ENCODE results near the gene PRDM15.

The PRDM15 gene

DNA sequence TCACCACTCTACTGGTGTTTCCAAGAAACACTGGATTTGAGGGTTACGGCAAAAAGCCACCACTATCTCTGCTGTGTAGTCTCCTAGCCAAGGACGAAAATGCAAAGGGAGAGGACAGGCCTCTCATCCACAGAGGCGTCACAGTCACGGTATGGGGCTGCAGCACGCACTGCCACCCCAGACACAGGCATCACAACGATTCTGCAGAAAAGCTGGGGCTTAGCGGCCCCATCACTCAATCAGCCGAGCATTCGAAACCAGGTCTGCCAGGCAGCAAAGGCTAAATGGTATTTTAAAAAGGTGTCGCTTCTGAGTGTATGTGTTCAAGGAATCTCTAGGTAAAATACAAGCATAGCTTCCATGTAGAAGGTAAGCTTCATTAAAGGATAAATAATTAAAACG lies 113.7 kb downstream of the PRDM15 start:
- DNase-seq: no peak

DNA sequence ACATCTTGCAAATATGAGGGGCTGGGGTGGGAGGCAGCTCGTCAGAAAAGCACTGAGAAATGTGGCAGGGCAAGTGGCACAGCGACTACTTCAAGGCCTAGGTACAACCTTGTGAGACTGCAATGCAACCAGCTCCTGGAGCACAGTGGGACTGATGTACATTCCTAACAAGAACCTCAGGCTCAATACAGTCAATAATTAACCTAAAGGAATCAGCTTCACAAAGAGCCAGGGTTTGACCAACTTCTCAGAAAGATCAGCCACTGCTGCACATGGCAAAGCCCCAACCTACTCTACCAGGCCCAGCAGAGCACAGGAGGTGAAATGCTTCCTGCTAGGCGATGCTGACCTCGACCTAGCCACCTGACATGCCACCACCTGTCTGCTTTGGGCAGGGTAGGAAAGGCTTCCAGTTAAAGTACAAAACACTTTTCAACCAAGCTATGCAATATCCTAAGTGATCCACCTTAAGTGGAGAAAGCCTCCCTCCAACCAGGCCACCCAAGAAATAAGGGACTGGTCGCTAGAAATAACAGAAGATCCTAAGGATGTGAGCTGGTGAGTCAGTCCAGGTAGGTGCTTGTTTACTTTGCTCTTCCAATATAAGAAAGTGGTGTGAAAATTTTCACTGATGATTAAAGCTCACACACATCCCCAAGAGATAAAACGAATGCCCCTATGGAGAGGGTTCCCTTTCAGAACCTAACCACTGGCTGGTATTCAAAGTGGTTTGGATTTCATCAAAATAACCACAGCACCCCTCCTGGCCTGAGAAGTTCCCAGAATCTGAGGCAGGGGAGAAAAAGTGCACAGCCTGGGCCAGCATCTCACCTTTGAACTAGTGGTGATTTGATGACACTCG lies 114.4 kb downstream of the PRDM15 start:
- no peak for DNase-seq

DNA sequence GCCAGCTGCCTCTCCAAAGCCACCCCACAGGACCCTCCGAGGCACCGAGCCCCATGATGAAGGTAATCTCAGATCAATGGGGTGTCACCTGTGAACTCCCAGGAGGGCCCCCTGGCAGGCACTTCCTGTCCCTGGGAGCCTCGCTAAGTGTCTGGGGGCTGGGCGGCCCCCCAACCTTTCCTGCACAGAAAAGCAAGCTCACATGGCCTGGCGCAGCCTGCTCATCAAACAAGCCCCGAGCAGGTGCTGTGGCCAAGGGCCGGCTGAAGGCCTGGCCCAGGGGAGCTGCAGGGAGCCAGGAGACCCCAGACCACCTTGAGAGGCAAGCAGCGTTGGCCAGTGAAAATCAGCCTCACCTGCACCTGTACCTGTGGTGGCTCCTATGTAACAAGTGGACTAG lies 115.1 kb downstream of the PRDM15 start:
- no peak for DNase-seq

DNA sequence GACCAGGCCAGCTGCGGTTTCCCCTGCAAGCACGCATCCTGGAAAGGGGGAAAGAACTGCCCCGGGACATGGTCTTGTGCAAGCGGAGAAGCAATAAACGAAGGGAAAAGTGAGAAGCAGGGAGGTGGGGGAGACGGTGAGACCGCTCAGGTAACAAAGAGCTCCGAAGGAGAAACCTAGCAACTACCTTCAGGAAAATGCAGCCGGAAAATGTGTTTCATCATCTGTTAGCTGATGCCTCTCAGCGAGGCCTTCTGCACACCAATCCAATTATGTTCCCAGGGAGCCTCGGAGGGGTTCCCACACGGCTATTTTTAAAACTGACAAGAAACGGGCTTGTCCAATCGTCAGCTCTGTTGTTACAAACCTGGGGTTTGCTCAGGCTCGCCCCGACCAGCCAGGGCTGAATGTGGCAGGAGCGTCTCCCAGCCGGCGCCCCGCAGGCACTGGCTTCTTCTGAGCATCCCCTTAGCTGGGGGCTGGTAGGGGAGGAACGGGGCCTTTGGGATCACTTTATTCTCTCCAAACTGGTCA lies 115.7 kb downstream of the PRDM15 start:
- DNase-seq: no peak

DNA sequence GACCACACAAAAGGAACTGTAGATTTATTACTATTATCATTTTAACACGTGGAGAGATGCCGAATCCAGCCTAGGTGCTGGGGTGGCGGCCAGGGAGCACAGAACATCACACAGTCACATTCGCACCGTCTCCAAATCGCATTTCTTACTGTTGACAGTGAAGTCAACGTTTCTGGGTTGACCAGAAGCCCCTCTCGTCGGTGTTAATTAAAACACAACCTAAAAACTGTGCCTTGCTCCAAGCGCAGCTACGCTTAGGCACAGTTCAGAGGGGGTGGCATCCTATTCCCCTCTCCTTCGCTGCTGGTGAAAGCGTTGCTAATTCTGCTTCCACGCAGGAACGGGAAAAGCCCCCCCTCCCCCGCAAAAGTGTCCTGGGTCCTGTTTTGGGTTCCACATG lies 116.4 kb downstream of the PRDM15 start:
- DNase-seq: no peak

DNA sequence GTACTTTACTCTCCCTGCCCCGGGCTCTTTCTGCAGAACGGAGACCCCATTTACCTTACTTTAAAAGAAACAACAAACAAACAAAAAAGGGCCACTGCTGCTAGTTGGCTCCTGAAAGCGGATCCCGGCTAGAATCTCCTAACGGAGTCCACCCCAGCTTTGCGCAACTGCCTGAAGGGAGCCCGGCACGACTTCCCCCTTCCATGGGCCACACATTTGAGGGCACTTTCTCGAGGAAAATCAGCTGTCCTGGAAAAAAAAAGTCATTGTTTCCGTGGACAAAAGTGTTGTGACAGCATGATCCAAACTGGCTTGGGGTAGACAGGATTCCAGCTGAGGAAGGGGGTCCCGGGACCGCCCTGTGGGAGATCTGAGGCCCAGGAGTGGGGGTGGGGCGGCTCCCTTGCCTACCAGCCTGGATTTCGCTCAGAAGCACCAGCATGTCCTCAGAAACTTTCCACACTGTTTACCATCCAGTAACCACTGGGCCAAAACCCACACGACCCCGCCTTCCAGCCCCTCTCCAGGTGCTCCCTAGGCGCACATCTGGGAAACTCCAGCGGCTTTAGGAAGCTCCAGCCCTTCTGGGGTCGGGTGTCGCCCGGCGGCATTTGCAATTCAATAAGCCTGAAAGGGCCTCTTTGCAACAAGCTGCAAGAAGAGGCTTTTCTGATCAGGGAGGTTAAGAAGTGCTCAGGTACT lies 117.1 kb downstream of the PRDM15 start:
- DNase-seq: no peak

DNA sequence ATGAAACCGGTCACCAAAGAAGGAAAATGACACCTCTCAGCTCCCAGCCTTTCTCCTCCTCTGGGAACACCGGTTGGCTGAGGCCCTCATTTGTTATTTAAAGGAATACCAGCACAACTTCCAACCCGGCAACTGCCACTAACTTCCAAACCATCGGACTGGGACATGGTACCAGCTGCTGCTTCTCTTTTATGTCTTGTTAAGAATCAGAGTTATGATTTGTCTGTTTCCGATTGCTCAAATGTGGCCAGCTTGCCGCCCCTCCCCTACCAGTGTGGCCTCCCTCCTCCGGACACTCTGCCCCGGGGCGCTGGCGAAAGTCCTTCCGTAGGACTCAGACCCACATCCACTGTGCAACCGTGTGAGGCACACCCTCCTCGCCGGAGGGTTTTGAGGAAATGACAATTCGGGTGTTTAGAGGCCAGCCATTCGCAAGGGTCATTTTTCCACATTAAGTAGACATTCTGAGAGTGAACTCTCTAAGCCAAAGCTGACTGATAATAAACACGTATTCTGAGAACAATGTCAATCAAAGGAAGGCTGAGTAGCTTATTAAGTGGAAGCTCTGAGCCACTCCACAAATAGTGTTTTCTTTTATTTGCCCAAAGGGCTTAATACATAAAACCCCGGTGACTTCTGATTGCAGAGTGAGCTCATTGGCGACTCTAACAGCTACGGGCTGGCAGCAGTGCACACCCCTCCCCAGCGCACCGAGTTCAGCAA lies 117.8 kb downstream of the PRDM15 start:
- DNase-seq: no peak

DNA sequence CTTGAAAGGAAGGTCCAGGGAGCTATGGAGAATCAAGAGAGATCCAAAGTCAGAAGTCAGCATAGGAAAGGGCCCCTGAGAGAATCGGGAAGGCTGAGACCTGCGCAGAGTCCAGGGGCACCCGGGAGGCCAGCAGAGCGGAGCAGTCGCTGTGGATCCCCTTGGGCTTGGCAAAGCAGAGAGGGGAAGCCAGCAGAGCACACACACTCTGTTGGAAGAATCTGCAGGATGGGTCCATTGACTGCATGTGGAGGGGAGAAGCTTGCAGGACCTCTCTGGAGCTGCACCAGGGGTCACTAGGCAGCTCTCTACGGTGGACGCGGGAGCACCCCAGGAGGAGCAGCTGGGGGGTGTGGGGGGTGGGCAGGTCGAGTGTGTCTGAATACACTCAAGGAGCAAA lies 118.7 kb downstream of the PRDM15 start:
- DNase-seq: no peak

DNA sequence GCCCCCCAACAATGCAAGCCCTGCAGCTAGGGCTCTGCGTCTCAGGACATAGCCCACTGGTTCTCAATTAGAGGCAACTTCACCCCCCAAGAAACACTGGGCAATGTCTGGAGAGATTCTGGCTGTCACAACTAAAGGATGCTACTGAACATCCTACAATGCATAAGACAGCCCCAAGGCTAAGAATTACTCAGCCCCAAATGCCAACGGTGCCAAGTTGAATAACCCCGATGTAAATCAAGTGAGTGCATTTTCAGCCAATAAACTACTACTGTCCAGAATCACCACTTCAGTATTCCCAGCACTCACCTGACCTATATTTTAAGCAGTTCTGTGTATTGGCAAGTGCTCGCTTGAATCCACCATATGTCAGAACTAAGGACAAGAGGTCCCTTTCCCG lies 119.2 kb downstream of the PRDM15 start:
- no peak for DNase-seq

DNA sequence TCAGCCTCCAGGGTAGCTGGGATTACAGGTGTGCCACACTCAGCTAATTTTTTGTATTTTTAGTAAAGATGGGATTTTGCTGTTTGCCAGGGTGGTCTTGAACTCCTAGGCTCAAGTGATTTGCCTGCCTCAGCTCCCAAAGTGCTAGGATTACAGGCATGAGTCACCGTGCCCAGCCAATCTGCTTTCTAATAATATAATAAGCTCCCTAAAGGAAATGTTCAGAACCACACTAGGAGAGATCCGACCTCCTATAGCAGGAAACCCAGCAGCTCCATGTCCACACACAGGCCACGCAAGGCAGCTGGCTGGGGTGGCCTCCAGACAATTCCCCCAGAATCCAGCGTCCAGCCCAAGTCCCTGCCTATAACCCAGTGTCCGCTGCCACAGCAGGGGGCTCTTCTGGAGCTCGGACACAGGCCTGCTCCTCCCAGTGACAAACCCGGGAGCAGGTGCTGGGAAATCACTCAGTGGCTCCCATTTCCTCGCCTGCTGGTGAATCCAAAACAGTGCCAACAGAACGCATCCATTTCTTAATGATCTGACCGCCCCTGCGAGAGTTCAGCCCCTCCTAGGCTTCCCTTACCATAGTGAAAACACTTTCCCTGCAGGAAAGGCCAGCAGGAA lies 119.8 kb downstream of the PRDM15 start:
- no peak for DNase-seq

DNA sequence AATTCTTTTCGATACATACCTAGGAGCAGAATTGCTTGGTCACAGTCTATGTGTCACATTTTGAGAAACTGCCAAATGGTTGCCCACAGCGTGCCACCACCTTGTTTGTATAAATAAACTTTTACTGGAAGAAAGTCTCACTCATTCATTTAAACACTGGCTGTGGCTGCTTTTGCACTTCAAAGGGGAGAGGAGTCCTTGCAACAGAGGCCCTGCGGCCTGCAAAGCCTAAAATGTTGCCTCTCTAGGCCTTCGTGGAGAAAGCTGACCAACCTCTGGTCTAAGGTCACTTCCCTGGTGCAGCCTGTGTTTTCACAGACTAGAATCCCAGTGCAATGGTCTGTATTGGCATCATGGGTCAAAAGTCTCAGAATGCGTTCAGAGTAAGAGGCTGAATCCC lies 120.6 kb downstream of the PRDM15 start:
- no peak for DNase-seq

DNA sequence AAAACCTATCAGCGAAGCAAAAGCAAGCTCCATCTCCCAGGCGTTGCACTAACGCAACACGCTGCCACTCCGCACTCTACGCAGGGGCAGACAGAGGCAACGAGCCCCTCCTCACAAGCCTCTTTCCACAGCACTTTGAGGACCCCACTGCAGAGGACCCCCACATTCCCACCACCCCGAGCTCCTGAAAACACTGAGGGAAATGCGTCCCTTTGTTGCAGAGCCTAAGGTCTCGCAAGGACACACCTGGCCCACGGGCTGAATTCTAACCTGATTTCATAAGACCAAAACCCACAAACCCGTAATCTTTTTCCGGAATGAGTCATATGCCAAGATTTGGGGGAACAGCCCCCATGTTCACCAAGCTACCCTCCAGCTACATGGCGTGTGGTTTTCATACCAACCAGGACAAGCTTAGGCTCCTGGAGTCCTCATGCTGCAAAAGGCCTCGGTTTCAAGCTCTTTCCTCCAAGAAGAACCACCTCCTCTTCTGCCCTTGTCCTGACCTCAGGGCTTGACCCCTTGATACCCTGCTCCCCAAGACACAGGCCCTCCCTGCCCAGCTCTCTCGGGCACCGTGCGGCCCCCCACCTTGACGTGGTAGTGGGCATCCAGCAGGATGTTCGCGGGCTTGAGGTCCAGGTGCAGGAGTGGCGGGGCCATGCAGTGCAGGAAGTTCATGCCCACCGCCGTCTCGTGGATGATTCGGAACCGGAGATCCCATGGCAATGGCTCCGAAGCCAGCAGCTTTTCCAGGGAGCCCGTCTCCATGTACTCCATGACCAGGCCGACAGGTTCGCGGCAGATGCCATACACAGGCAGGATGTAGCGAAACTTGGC lies 123.0 kb downstream of the PRDM15 start:
- DNase-seq: no peak

DNA sequence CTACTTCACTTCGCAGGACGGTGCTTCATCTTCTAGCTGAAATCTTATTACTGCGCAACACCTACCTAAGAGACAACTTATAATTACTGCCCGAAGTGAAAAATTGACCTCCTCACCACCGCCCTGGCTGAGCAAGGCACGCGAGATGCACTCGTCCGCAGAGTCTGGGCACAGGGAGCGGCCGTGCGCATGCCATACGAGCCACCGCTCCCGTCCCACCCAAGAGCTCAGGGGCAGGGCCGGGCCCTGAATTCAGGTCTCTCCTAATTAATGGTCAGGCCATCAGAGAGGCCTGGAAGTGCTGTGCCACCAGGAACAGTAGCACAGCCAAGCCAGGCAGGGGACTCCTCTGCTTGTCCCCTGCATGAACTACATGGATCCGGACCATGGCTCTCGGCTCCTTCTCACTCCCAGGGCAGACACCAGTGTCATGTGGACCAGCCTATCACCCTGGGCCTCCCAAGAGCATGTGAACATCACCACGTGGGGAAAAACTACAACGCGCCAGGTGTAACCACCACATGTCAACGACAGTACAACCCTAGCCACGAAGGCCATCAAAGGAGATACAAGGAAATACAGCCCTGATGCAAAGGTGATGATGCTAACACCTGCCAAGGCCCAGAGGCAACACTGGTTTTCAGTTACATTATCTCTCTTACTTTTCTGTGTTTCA lies 123.7 kb downstream of the PRDM15 start:
- no peak for DNase-seq

DNA sequence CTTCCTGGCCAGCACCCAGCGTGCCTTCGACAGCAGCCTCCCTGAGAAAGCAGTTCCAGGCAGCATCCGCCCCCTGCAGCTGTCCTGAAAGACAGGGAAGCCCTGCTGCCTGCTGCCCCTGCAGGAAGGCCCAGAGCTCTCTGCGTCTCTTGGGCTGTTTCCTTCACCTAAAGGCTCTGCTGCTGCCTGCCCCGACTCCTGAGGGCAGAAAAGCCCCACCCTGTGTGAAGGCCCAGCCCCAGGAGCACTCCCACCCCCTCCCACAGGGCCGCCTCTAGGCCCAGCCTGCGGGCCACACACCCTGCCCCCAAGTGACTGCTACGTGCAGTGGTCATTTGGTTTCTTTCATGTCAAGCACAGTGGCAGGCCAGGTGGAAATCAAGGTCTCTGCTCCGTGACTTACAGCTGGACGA lies 124.7 kb downstream of the PRDM15 start:
- DNase-seq: no peak

DNA sequence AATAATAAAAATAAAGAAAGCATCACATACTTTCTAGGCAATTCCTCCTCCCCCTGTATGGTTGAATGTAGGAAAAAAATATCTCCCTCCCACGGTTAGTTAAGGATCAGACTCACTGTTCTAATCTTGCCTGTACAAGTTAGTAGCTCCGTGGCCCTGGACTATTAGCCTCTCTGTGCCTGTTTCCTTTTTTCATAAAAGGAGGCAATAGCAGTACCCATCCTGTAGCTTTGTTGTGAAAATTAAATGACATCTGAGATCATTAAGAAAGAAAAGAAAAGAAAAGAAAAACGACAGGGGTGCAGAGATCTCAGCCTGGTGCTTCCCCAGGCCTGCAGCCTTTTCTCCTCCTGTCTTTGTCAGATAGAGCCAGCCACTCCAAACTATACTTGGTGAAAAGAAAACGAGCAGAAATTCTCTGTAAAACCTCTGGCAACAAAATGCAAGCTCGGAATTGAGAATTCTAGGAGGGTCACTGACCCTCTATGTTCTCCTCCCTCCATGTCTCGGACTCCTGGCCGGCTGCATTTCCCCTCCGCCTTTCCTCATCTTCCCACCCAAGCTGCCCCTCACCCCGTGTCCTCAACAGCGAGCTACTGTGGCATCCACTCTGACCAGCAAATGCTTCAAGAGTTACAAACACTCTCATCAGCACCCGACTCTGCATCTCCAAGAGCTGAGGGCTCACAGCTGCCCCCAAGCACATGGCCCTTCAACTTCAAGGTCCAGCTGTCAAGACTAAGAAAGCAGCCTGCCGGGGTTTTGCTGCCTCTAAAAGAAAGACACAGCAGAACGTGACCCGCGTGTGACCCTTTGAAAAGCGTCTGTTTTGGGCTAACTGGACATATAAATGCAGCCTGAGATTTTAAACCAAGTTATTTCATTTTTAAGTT lies 125.9 kb downstream of the PRDM15 start:
- DNase-seq: no peak

DNA sequence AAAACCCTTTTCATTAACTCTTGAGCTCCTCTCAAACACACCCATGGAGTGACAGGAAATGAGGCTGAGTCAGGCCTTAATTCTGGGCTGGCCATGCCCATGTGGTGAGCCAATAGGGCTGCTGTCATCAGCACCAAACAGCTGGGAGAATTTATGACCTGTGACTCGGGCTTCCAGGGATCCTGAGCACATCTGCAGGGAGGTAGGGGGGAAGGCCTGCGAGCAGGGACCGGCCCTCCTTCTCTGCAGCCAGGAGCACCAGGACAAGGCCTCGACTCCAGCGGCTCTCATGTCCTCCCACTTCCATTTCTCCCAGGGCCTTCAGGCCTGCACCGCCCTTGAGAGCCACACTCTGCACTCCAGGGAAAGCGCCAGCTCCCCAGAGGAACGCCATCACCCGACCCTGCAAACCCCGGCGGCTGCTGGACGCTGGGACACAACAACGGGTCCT lies 126.9 kb downstream of the PRDM15 start:
- DNase-seq: no peak

DNA sequence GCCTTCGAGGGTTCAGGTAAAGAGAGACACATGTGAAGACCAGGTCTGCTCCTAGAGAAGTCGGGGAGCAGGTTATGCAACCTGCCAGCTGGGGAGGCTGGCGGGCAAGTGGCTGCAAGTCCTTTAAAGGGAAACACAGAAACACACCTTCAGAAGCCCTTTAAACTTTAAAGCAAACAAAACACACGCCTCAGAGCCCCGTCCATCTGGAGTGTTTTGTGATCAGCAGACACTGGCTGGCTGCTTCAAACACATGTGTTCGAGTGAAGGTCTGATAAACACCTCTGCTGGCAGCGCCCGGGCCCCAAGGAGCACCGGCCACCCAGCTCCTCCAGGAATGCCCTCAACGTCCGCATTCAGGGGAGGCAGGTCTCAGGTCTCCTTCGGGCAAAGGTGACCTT lies 127.5 kb downstream of the PRDM15 start:
- no peak for DNase-seq

DNA sequence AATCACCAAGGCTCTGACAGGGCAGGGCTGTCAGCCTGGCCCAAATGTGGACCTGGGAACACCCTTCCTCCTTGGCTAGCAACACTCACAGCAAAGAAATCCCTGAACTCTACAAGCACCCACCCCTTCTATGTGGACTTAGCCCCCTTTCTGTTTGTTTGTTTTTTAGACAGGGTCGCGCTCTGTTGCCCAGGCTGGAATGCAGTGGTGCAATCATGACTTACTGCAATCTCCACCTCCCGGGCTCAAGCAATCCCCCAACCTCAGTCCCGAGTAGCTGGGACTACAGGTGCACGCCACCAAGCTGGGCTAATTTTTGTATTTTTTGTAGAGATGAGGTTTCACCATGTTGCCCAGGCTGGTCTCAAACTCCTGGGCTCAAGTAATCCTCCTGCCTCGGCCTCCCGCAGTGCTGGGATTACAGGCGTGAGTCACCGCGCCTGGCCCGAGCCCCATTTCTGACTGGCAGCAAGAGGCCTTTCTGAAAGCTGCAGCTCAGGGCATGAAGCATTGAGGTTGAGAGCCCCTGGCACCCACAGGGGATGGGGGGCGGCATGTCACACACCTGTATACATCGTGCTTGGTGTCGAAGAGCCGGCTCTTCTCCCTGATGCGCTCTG lies 128.5 kb downstream of the PRDM15 start:
- no peak for DNase-seq

Data from amygdala (tissue), 56 donors.